Measurements from ENCODE around the gene AP5S1.

The AP5S1 gene

GRCh38 chr20:3798908-3799248 is 21.5 kb upstream of the AP5S1 start:
- no peaks in the 10 kb centered on the region for H3K9me3 Mint-ChIP-seq
- H3K4me3 Mint-ChIP-seq = peak overlapping the region; percentile 86 to 93
- no peak for DNase-seq
- ATAC-seq = no peak
- no peaks in the 10 kb centered on the region for H3K27me3 Mint-ChIP-seq
- peak overlapping the region in 1 of 2 donors; percentile 85 for H3K27ac Mint-ChIP-seq
- peaks cover 73% of the 10 kb centered on the region for H3K4me1 Mint-ChIP-seq

DNA sequence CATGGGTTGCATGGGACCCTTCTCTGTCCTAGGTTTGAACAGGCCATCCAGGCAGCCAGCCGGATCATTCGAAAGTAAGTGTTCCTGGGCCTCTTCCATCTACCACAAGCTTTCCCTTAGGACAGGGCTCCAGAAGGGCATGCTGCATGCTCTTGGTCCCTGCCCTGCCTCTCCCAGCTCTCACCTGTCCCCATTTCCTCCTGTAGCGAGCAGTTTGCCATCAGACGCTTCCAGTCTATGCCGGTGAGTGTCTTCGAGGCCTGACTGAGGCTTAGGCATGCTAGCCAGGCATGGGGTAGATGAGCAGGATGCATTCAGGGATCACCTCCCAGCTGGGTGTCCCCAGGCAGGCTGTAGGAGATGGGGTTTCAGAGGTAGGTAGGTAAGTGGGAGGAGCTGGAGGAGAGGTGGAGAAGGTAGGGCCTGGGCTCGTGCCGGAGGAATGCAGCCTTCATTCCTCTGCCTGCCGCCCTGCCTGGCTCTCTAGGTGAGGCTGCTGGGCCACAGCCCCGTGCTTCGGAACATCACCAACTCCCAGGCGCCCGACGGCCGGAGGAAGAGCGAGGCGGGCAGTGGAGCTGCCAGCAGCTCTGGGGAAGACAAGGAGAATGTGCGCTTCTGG is 20.0 kb upstream of the AP5S1 start:
- Mint-ChIP-seq H3K4me1 (peaks cover 82% of the 10 kb centered on the region), H3K9me3 (no peaks in the 10 kb centered on the region), H3K27ac (no peak overlapping the region), H3K4me3 (no peak overlapping the region), H3K27me3 (no peaks in the 10 kb centered on the region)
- no peak for ATAC-seq
- no peak for DNase-seq

DNA sequence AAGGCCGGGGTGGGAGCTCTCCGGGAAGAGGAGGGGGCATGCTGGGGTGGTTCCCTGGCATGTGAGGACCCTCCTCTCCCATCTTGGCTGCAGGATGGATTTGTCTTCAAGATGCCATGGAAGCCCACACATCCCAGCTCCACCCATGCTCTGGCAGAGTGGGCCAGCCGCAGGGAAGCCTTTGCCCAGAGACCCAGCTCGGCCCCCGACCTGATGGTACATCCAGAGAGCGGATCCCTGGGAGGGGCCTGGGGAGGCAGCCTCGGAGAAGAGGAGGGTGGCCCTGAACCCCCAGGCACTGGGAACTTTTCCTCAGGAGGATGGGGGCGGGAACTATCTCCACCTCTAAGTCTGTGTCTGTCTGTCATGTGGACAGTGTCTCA is 19.5 kb upstream of the AP5S1 start:
- Mint-ChIP-seq H3K9me3 (no peaks in the 10 kb centered on the region), H3K4me3 (no peak overlapping the region), H3K27ac (no peak overlapping the region), H3K27me3 (no peaks in the 10 kb centered on the region), H3K4me1 (peaks cover 81% of the 10 kb centered on the region)
- ATAC-seq (no peak), DNase-seq (no peak)

GRCh38 chr20:3801299-3801698 is 19.0 kb upstream of the AP5S1 start:
- no peaks in the 10 kb centered on the region for H3K27me3 Mint-ChIP-seq
- H3K9me3 Mint-ChIP-seq = no peaks in the 10 kb centered on the region
- ATAC-seq (no peak), DNase-seq (no peak)
- no peak overlapping the region for H3K27ac Mint-ChIP-seq
- H3K4me3 Mint-ChIP-seq = no peak overlapping the region
- H3K4me1 Mint-ChIP-seq = peaks cover 81% of the 10 kb centered on the region

- Mint-ChIP-seq H3K27ac (no peak overlapping the region), H3K9me3 (no peaks in the 10 kb centered on the region), H3K4me3 (no peak overlapping the region), H3K4me1 (peaks cover 79% of the 10 kb centered on the region), H3K27me3 (no peaks in the 10 kb centered on the region)
- DNase-seq (no peak), ATAC-seq (no peak)
Measured at GRCh38 chr20:3801846-3802245, 18.5 kb upstream of the AP5S1 start.

- no peak for ATAC-seq
- H3K4me1 Mint-ChIP-seq = peaks cover 79% of the 10 kb centered on the region
- no peak overlapping the region for H3K4me3 Mint-ChIP-seq
- peak overlapping the region; percentile 63 to 81 for H3K27ac Mint-ChIP-seq
- no peaks in the 10 kb centered on the region for H3K9me3 Mint-ChIP-seq
- no peak for DNase-seq
- no peaks in the 10 kb centered on the region for H3K27me3 Mint-ChIP-seq
Measured at GRCh38 chr20:3802524-3803239, 17.7 kb upstream of the AP5S1 start.

DNA sequence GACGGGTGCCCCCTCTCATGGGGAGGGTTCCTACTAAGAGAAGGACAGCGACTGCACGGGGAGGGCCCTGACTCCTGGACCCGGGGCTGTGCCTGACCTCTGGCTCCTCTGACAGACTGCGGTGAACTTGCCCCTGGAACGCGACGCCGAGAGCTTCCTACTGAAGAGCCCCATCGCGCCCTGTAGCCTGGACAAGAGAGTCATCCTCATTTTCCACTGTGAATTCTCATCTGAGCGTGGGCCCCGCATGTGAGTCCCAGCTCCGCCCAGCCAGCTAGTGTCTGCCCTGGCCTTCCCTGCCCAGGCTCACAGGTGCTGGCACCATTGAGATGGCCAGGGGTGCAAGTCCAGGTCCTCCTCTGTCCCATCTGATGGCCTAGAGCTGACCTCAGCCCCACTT is 17.1 kb upstream of the AP5S1 start:
- Mint-ChIP-seq H3K27ac (no peak overlapping the region), H3K27me3 (no peaks in the 10 kb centered on the region), H3K4me1 (peaks cover 79% of the 10 kb centered on the region), H3K4me3 (no peak overlapping the region), H3K9me3 (no peaks in the 10 kb centered on the region)
- DNase-seq (no peak), ATAC-seq (no peak)

DNA sequence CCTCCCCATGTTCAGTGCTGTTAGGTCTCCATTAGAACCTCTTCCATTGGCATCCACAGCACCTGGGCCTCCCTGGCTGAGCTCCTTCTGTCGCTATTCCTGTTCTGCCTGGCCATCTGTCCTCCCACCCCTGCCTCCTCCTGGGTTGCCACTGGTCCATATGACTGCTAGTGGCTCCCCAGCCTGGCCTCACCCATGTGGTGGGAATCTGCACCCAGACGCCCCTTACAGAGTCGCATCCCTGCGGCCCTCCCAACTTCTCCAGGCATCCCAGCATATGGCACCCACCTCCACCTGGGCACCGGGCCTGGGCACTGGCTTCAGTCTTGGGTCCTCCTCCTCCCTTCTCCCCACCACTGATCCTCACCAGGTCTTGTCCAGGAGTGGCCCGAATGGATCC is 16.5 kb upstream of the AP5S1 start:
- Mint-ChIP-seq H3K27ac (peak overlapping the region in 1 of 2 donors; percentile 82), H3K27me3 (no peaks in the 10 kb centered on the region), H3K4me1 (peaks cover 73% of the 10 kb centered on the region), H3K4me3 (no peak overlapping the region), H3K9me3 (no peaks in the 10 kb centered on the region)
- no peak for ATAC-seq
- DNase-seq = no peak

DNA sequence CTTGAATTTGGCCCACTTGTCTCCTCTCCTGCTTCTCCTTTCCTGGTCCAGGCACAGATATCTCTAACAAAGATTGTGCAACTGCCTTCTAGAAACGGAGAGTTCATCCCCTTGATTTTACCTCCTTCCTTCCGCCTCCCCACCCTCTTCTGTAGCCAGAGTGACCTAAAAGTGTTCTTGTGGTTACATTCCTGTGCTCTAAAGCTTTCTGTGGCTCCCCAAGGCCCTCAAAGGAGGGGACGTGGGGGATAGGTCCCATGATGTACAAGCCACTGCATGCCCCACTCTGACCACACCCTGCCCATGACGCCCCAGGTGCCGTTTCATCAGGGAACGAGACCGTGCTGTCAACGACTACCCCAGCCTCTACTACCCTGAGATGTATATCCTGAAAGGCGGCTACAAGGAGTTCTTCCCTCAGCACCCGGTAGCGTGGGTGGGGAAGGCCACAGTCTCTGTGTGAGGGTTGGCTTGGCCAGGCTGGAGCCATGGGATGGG is 16.0 kb upstream of the AP5S1 start:
- DNase-seq (no peak), ATAC-seq (no peak)
- H3K4me3 Mint-ChIP-seq = no peak overlapping the region
- H3K27me3 Mint-ChIP-seq = no peaks in the 10 kb centered on the region
- peaks cover 69% of the 10 kb centered on the region for H3K4me1 Mint-ChIP-seq
- H3K9me3 Mint-ChIP-seq = no peaks in the 10 kb centered on the region
- H3K27ac Mint-ChIP-seq = peak overlapping the region in 1 of 2 donors; percentile 82

- ATAC-seq = no peak
- Mint-ChIP-seq H3K27me3 (no peaks in the 10 kb centered on the region), H3K4me3 (no peak overlapping the region), H3K4me1 (peaks cover 64% of the 10 kb centered on the region), H3K9me3 (no peaks in the 10 kb centered on the region), H3K27ac (no peak overlapping the region)
- no peak for DNase-seq
Measured at GRCh38 chr20:3804781-3805180, 15.6 kb upstream of the AP5S1 start.

- Mint-ChIP-seq H3K4me3 (no peak overlapping the region), H3K27me3 (no peaks in the 10 kb centered on the region), H3K9me3 (no peaks in the 10 kb centered on the region), H3K27ac (no peak overlapping the region), H3K4me1 (peaks cover 73% of the 10 kb centered on the region)
- ATAC-seq = no peak
- no peak for DNase-seq
Measured at GRCh38 chr20:3808544-3808943, 11.8 kb upstream of the AP5S1 start.

DNA sequence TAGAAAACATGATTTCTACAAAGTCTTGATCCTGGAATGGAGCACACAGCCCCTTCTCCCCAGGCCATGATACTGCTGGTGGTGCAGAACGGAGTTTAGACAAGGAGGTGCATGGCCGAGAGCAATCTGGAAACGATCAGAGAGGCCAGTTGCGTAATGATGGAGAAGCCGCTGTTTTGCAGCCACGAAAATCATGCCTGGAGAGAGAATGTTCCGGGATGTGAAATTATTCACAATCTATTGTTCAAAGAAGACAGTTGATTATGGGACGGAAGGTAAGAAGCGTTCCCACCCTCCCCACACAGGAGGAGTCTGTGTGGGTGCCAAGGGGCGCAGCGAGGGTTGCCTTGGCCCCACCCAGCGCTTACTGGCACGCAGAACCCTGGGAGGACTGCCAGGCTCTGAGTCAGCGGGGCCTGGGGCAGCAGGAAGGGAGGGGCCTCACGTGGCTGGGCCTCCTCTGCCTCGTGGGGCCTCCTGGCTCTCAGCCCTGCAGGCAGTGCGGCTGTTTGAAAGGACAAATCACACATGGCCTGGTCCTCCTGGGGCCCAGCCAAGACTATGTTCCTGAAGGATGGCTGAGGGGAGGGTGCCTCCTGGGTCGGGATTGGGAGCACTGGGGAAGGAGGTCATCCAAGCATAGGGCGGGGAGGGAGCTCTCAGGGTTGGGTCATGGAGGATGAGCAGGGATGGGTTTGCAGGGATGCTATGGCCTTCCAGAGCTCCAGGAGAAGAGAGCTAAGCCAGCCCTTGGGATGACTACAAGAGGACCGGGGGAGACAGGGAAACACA is 8.7 kb upstream of the AP5S1 start:
- peak; percentile 88 to 91 for DNase-seq
- Mint-ChIP-seq H3K4me1 (peaks cover 80% of the 10 kb centered on the region), H3K4me3 (peak overlapping the region; percentile 81 to 83), H3K27me3 (no peaks in the 10 kb centered on the region), H3K27ac (peak overlapping the region; percentile 92 to 95), H3K9me3 (no peaks in the 10 kb centered on the region)
- peak; percentile 89 for ATAC-seq

DNA sequence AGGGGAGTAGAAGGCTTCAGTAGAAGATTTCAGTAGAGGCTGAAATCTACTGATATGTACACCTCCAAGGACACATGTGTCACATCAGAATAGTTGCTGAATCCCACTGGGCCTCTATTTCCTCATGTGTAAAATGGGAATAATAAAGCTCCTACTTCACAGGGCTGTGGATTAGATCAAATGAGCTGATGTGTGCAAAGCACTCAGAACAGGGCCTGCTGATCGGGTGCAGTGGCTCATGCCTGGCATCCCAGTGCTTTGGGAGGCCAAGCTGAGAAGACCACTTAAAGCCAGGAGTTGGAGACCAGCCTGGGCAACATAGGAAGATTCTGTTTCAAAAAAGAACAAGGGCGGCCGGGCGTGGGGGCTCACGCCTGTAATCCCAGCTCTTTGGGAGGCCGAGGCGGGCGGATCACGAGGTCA is 8.1 kb upstream of the AP5S1 start:
- H3K4me1 Mint-ChIP-seq = peaks cover 77% of the 10 kb centered on the region
- ATAC-seq (no peak), DNase-seq (no peak)
- peak overlapping the region; percentile 81 to 83 for H3K4me3 Mint-ChIP-seq
- H3K27me3 Mint-ChIP-seq = no peaks in the 10 kb centered on the region
- peak overlapping the region; percentile 92 to 95 for H3K27ac Mint-ChIP-seq
- H3K9me3 Mint-ChIP-seq = no peaks in the 10 kb centered on the region

DNA sequence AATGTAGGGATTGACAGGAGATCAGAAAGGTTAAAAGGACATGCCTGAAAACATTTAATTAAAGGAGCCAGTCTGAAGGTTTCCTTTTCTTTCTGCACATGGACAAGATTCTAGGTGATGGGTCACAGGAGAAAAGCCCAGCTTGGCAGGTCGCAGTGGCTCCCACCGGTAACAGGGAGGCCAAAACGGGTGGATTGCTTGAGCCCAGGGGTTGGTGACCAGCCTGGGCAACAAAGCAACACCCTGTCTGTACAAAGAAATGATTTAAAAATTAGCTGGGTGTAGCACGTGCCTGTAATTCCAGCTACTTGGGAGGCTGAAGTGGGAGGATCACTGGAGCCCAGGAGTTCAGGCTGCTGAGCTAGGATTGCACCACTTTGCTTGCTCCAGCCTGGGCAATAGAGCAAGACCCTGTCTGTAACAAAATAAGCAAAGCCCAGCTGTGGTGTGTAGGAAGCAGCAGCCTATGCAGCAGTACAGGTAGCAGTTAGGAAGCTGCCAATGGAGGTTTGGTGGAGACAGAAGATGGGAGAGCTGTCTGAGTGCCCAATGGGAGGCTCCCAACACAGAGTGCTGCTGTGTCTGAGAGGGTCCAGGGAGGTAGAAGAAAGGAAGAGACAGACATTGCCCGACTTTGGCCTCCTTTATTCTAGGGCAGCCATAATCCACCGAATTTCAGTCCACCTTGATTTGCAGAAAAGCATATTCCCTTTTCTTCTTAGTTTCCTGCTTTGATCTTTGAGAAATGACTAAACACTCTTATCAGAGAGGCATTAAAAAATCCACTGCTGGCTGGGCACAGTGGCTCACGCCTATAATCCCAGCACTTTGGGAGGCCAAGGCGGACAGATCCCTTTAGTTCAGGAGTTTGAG is 7.1 kb upstream of the AP5S1 start:
- no peak for ATAC-seq
- H3K9me3 Mint-ChIP-seq = no peaks in the 10 kb centered on the region
- peak overlapping the region; percentile 19 to 50 for H3K4me3 Mint-ChIP-seq
- no peaks in the 10 kb centered on the region for H3K27me3 Mint-ChIP-seq
- peak overlapping the region in 1 of 2 donors; percentile 80 for H3K27ac Mint-ChIP-seq
- H3K4me1 Mint-ChIP-seq = peaks cover 71% of the 10 kb centered on the region
- DNase-seq = no peak

GRCh38 chr20:3813848-3814581 is 6.3 kb upstream of the AP5S1 start:
- ATAC-seq (peak; percentile 77), DNase-seq (peak; percentile 61 to 77)
- no peaks in the 10 kb centered on the region for H3K27me3 Mint-ChIP-seq
- H3K9me3 Mint-ChIP-seq = no peaks in the 10 kb centered on the region
- peaks cover 78% of the 10 kb centered on the region for H3K4me1 Mint-ChIP-seq
- peak overlapping the region; percentile 12 to 50 for H3K4me3 Mint-ChIP-seq
- no peak overlapping the region for H3K27ac Mint-ChIP-seq
